HG02798 (cell line): ENCODE data around the gene DENND1A.

Experiments
- ATAC-seq: cut with Tn5 transposase; IDR thresholded peaks from one replicate; pipeline ENCODE4 v1.9.1; 2021; ENCODE audit warnings: mild to moderate bottlenecking; ENCODE audit not compliant: unreplicated experiment, poor library complexity

Gene DENND1A

DNA sequence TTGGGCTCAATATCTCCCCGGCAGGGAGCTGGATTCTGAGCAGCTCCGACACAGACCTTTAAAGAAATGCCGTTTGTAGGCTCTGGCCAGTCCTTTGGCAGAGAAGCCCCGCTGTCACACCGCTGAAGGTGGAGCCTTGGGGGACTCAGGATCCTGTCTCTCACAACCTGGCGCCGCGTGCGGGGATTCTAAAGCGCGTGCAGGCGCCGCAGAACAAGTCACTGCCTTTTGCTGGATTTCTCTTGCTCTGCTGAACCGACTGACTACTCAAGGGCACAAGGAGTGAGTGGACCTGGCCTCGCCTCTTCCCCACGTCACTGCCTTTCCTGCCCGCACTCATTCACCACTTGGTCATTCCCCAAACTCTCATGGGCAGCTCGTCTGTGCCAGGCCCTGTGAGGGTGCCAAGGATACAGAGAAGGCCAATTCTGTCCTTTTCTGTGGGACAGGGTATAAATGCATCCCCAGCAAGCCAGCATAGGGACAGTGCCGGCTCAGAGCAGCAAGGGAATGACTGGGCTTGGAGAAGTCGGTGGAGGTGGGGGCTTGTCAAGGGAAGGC, 504.6 kb downstream of the DENND1A start:
- no peak for ATAC-seq

GRCh38 chr9:123424552-123425225, 505.2 kb downstream of the DENND1A start:
- no peak for ATAC-seq

DNA sequence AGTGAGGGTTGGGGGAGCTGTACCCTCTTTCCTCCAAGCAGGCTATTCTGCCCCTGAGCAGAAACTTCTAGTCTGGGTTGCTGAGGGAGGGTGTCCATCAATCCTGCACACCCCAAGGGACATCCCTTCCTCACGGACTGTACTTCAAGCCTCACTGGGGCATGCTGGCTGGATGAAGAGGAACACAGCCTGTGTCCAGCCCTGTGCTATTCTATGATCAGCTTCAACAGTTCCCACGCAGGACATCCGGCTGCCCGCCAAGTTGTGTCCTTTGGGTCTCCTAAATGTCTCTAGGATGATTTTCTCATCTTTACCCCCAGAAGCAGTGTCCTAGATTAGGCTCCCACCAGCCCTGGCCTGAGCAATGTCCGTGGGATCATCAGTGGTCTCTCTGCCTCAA, 505.8 kb downstream of the DENND1A start:
- no peak for ATAC-seq

- ATAC-seq, result no peak
Observed at GRCh38 chr9:123423311-123423640, 506.6 kb downstream of the DENND1A start.

GRCh38 chr9:123422635-123423310, 507.2 kb downstream of the DENND1A start:
- ATAC-seq, result no peak

DNA sequence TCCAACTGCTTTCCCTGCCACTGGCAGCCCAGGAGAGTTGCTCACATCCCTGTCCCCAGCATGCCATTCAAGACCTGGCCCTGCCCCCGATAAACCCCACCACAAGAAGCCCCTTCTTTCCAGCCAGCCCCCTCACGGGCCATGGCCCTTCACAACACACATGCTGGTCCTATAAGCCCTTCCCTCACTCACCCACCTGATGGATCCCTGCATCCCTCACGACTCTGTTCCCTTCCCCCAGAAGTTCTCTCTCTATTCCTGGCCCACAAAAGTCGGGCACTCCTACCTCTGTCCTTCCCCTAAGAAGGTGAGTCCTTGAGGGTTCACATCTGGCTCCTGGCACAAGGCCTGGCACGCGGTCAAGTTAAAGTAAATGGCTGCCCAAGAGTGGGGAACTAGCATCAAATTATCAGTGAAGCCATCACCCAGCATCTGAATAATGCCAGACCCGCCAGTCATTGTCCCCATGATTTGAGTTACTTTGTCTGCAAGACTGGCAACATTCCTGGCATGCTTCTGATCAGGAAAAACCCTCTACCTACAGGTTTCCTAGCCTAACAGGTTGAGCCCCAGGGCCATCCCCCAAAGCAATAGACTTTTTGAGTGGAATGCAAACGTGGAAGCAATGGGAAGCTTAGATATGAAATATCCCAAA, 508.0 kb downstream of the DENND1A start:
- ATAC-seq, result no peak

GRCh38 chr9:123421186-123421585, 508.7 kb downstream of the DENND1A start:
- ATAC-seq, result no peak

DNA sequence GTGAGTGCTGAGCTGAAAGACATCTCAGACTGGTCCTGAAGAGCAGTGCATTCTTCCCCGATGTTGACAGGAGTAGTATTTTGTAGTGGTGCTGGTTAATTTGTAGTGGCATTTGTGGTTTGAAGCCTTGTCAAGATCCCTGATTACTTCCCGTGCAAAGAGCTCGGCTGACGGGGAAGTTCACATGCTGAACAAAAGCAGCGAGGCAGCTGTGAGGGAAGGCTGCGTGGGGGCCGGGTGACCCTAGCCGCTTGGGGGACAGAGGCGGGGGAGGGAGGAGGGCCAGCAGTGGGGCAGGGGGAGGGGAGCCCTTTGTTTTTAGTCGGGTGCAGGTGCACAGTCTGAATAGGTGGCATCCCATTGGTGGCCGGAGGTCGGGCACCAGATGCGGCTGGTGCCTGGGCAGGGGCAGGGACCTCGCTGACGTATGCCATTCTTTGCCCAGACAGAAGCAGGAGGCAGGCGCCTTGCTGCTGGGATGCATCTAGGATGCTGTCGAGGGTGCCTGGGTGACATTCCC, 509.3 kb downstream of the DENND1A start:
- no peak for ATAC-seq

DNA sequence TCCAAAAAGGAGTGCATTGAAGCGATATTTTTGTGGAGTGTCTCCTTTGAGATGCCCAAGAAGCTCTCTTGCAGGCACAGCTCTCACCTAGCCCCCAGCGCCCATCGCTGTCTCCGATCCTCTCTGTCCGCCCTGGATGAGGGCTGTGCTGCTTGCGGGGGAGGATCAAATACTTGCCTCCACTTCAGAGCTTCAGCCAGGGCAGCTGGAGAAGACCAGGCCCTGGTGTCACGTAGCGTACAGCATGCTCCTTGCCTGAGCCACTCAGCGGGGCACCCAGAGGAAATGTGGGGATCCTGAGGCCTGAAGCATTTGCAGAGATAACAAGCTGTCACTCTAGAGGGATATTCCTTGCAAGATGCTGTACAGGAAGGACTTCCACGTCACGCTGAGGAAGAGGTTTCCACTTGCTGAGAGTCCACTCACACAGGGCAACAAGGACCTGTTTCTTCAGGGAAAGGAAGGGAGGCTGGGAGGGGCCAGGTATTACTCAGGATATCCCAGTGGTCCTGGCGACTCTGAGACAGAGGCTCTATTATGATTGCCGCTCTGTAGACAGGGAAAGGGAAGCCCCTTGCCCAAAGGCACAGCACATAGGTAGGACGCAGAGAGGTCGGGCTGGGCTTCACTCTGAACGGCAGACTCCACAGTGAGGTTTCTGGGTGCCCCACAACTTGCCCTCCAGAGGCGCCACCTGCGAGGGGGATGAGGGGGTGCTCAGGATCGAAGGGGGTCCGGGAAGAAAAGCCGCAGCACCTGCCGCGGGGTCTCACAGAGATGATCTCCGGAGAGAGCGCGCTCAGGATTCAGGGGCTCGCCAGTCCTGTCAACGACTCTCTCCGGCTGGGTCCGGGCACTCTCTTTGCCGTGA, 510.0 kb downstream of the DENND1A start:
- no peak for ATAC-seq

DNA sequence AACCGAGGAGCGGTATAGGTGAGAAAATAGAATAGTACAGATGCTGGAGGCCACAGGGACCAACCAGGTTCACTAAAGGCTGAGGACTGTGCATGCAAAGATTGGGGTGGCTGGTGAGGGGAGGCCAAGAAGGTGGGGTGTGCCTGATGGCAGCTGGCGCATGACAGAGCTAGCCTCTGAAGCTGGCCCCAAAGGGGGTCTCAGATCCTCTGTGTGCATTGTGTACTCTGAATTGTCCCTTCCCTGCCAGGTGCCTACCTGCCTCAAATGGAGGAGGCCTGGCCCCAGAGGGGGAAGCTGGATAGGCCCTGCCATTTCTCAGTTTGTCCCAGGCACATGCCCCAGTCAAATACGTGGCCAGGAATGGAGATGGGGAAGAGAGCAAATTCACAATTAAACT, 510.8 kb downstream of the DENND1A start:
- ATAC-seq, result no peak

- ATAC-seq, result no peak
Observed at GRCh38 chr9:123418506-123418905, 511.4 kb downstream of the DENND1A start.

DNA sequence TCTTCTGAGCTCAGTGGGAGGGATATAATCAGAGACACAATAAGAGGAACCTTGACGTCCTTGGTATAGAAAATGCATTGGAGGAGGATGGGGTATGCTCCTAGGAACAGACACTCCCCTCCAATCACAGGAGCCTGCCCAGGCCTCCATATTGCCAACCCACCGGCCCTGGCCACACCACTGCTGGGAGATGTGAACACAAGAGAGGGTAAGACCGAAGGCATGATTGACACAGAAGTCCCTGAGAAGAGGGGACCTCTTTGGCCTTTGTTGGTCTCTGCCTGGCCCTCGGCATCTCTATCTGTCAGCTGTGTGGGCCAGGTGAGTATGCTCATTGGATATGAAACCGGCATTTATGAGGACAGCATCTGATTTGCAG, 511.9 kb downstream of the DENND1A start:
- no peak for ATAC-seq

DNA sequence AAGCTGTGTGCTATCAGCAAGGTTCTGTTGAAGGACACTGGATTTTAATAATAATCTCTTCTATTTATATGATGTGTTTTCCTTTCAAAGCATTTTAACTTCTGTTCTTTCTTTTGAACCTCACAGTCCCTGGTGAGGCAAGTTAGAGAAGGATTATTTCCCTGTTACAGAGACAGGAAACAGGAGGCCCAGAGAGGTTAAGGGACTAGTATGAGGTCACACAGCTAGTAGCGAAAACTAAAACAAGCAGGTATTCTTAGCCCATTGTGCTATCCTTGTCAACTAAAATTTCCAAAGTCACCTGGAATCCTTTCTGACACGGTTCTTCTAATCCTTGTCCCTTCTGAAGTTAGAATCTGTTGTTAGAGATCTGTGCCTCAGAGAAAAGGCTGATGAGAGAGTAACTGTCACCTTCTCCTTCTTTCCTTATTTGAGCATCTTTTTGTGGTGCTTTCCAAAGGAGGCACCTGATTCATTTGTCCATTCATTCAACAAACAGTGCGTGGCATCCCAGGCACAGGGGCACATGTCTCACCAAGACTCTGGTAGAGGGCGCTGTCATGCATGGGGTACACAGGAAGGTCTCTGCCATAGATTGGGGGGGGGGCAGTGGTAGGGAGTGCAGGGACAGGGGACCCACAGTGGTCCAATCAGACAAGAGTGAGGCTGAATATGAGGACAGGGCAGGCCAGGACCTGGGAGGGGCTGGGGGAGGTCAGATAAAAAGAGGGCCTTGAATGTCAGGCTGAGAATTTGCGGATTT, 512.5 kb downstream of the DENND1A start:
- no peak for ATAC-seq

DNA sequence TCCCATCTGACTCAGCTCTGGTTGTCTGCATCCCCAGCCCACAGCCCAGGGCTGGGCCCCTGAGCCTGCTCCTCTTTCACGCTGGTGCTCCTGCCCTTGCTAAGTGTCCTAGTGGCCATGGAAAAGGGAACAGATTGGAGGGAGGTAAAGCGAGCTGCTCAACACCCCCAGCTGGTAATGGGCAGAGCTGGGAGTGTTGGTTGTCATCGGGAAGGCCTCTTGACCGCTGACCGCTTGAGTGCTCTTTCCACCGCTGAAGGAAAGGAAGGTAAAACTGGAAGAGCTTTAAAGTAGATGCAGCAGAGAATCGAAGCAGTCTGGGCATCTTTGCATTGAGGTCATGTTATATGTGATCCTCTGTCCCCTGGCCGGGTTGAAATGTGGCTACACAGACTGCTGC, 513.8 kb downstream of the DENND1A start:
- ATAC-seq, result no peak

- no peak for ATAC-seq
Observed at GRCh38 chr9:123414936-123415930, 514.7 kb downstream of the DENND1A start.

GRCh38 chr9:123414204-123414603, 515.7 kb downstream of the DENND1A start:
- ATAC-seq, result no peak

DNA sequence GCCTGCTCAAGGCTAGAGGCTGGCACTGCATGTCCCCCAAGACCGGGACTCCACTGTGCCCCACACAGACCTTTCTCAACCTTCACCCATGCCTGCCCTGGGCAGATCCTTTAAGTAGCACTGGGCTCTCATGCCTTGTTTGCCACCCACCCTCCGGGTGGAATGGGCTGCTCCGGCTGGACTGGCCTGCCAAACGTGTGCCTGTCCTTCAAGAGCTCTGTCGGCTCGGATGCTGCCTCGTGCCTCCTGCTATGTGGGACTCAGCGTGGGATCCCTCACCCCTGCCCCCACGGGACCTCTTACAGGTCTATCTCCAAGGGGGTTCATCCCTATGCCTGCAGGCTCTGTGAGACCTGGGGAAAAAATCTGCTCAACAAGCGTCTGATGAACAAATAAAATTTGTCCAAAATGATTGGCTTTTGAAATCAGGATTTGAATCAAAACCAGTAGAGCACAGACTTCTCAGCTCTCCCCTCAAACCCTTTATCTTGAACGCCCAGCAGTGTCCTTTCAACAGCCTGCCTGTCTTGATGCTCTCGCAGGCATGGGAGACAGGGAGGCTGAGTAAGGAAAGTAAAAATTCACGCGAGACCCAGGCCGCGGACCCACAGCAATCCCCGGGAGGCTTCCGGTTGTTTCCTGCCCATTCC, 517.6 kb downstream of the DENND1A start:
- ATAC-seq, result no peak

GRCh38 chr9:123411636-123412035, 518.3 kb downstream of the DENND1A start:
- ATAC-seq, result no peak
